Activated T-helper 2 cell treated with anti-CD3 and anti-CD28 coated beads, Interferon-gamma antibody, Interleukin-2, Interleukin-4, amounts not matched to agents 10 μg/mL and 5 μg/mL and 100 μg/mL, durations not matched to agents 14 hours and 24 hours and 36 hours (primary cell): ENCODE results near the gene DENND1A. TPM values are rescaled to one million over a fixed set of nuclear protein-coding genes. Genes with fewer than 3 reads are reported as not detected.

ENCODE experiments used
- DNase-seq: peaks from one replicate; pipeline ENCODE4 v3.0.0; 2021; ENCODE audit warnings: low spot score
- H3K27ac Mint-ChIP-seq: one replicate; pipeline ENCODE4 v1.8.0; 2021; ENCODE audit warnings: mixed read lengths
- H3K27me3 Mint-ChIP-seq: one replicate; pipeline ENCODE4 v1.8.0; 2021; ENCODE audit warnings: low read depth, mixed read lengths
- H3K36me3 Mint-ChIP-seq: one replicate; pipeline ENCODE4 v1.8.0; 2021; ENCODE audit warnings: low read depth, mixed read lengths
- H3K4me1 Mint-ChIP-seq: one replicate; pipeline ENCODE4 v1.8.0; 2021; ENCODE audit warnings: low read depth, mixed read lengths
- H3K4me3 Mint-ChIP-seq: one replicate; pipeline ENCODE4 v1.8.0; 2021; ENCODE audit warnings: low read depth, mild to moderate bottlenecking, moderate library complexity, mixed read lengths
- H3K9me3 Mint-ChIP-seq: one replicate; pipeline ENCODE4 v1.8.0; 2021; ENCODE audit warnings: mixed read lengths
- intact Hi-C: fragments of 100-400 bp; cut with micrococcal nuclease; formaldehyde crosslinking; loops from one replicate; pipeline ENCODE4 v1.15.1; 2023
- total RNA-seq: library from RNA; stranded (reverse); gene quantifications from 2 replicates; pipeline ENCODE4 v1.2.3, GENCODE V29; 2022

DENND1A gene
- total RNA-seq, 1 donor from 2014 or later = 20.0 TPM

DNA sequence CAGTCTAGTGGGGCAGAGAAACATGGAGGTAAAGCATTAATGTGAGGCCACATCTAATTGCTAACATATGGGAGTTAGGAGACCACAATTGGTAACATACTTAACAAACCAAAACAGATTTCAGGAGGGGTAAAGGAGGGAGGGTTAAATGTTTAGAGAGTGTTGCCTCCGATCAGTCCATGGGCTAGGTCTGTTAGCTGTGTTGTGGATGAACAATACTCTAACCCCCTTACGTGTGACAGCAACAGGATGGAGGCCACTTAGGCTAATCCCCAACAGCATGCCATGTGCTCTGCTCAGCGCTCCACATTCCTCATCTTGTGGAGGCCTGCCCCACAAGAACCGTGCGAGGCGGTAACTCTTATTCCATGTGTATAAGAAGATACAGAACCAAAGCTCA, 406.9 kb downstream of the DENND1A start:
- no peak for DNase-seq
- no peaks in the 10 kb centered on the region for H3K36me3 Mint-ChIP-seq
- H3K4me3 Mint-ChIP-seq = no peak overlapping the region
- intact Hi-C loops = no loop called here
- no peak overlapping the region for H3K27ac Mint-ChIP-seq
- no peaks in the 10 kb centered on the region for H3K9me3 Mint-ChIP-seq
- H3K27me3 Mint-ChIP-seq = peaks cover 1% of the 10 kb centered on the region
- H3K4me1 Mint-ChIP-seq = no peaks in the 10 kb centered on the region

DNA sequence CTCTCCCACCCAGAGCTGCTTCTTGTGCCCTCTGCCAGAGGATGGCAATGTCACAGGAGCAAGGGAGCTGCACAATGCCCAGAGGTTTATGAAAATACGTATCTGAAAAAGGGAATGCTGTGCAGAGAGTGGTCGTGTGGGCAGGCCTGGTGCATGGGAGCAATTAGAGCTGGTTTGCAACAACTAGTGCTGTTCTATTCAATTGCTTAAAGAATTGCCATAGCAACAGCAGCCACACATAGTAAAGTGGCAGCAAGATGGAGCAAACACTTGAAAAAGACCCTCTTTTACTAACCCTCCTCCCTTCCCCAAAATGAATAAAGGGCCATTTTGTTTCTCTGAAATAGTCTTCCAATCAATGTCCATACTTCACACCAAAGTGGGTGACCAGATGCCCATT, 407.7 kb downstream of the DENND1A start:
- Mint-ChIP-seq H3K4me1 (no peaks in the 10 kb centered on the region), H3K4me3 (no peak overlapping the region), H3K36me3 (no peaks in the 10 kb centered on the region), H3K27me3 (peaks cover 1% of the 10 kb centered on the region), H3K27ac (no peak overlapping the region), H3K9me3 (no peaks in the 10 kb centered on the region)
- no peak for DNase-seq
- intact Hi-C loops = no loop called here

DNA sequence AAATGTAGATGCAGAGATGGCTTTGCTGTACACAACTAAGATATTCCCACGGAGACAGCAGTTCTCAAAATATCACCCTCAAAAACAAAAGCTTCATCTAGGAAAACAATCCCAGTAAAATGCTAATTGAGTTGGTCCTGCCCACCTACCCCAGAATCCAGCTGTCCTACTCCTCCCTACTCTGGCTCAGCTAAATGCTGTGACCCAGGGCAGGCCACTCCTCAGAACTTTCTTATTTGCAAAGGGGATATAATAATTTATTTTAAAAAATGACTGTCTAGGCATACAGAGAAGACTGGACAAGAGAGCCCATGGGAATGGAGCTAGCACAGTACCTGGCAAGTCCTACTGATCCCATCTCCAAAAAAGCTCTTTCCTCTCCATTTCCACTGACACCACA, 411.6 kb downstream of the DENND1A start:
- Mint-ChIP-seq H3K27ac (no peak overlapping the region), H3K4me1 (no peaks in the 10 kb centered on the region), H3K36me3 (no peaks in the 10 kb centered on the region), H3K9me3 (no peaks in the 10 kb centered on the region), H3K27me3 (peaks cover 1% of the 10 kb centered on the region), H3K4me3 (no peak overlapping the region)
- intact Hi-C loops = no loop called here
- no peak for DNase-seq

DNA sequence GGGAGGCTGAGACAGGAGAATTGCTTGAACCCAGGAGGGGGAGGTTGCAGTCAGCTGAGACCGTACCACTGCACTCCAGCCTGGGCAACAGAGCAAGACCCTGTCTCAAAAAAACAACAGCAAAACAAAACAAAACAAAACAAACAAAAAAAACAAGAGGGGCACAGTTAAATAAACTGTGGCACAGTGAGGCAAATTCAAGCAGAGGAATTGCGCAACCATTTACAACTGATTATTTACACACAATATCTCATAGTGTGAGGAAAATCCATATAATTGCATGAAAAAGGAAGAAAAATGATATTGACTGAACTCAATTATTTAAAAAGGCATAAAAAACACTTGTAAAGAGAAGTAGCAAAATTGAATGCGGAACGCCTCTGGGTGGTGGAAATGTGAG, 412.4 kb downstream of the DENND1A start:
- Mint-ChIP-seq H3K36me3 (no peaks in the 10 kb centered on the region), H3K27ac (no peak overlapping the region), H3K9me3 (no peaks in the 10 kb centered on the region), H3K27me3 (peaks cover 1% of the 10 kb centered on the region), H3K4me1 (no peaks in the 10 kb centered on the region), H3K4me3 (no peak overlapping the region)
- DNase-seq = no peak
- intact Hi-C loops = no loop called here

DNA sequence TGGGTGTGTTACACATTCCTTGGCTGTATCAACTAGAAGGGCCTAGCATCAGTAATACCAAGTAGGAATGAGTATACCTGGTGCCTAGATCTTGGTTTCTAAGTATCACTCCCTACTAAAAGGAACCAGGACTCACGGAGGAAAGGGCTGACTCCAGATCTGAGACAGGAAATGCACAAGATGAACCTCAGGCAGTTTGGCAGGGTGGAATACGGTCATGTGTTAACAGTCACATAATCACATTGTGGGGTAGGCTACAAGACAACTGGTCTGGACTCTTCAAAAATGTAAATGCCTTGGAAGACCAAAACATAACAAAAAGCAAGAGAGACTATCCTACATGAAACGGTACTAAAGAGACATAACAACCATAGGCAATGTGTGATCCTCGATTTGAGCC, 415.2 kb downstream of the DENND1A start:
- DNase-seq = no peak
- H3K4me3 Mint-ChIP-seq = no peak overlapping the region
- H3K27ac Mint-ChIP-seq = no peak overlapping the region
- H3K9me3 Mint-ChIP-seq = no peaks in the 10 kb centered on the region
- peaks cover 2% of the 10 kb centered on the region for H3K27me3 Mint-ChIP-seq
- no peaks in the 10 kb centered on the region for H3K4me1 Mint-ChIP-seq
- H3K36me3 Mint-ChIP-seq = no peaks in the 10 kb centered on the region
- intact Hi-C loops = no loop called here

DNA sequence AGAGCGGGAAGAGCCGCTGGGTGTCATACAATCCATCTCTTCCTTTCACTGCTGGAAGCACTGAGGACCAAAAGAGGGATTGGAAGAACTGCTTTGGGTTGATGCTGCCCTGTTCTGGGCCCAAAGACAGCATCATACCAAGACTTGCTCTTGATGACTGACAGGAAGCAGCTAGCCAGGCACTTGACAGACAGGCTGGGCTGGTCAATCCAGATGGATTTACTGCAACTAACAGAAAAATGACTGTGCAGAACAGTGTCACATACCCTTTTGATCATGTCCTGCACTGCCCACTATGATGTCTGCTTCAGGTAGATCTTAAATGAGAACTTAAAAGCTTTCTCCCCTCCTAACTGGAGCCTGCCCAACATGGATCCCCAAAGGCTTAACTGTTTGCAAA, 416.4 kb downstream of the DENND1A start:
- Mint-ChIP-seq H3K36me3 (no peaks in the 10 kb centered on the region), H3K4me3 (no peak overlapping the region), H3K4me1 (no peaks in the 10 kb centered on the region), H3K27me3 (peaks cover 2% of the 10 kb centered on the region), H3K27ac (no peak overlapping the region), H3K9me3 (no peaks in the 10 kb centered on the region)
- intact Hi-C loops = no loop called here
- DNase-seq = no peak

DNA sequence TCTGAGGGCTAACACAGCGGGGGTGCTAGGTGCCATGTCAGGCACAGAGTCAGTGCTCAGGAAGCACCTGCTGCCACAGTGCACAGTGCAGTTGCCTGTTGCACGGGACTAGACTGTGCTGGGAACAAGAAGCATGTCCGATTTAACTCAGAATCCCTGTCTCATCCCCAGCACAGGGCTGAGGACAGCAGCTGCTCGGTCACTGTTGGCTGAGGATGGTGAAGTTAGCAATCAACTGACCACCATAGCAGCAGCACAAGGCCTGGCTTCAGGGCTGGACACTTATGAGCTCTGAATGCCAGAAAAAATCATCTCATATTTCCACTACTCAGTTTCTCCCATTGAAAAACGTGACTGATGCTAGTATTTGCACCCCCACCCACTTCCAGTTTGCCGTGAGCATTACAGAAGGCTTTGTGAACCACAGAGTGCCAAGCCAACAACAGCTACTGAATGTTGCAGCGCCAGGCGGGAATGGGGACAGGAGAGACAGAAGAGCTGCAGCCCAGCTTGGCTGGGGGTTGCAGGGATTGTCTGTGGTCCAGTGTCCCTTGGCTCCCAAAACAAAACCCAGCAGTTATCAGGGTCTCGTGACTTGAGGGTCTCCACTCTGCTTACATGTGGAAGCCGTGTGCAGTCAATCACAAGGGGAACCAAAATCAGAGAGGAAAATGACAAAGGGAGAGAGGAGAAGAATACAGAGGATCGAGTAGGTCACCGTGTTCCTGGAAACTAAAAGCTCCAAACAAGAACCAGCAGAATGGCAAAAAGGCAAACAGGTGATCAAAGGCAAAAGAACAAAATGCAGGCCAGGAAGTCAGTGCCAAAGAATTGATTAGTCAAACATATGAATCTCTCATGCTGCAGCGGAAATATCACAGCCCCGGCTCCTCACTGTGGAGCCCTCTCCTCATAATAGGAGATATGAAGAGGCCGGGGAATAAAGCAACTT, 418.3 kb downstream of the DENND1A start:
- no peaks in the 10 kb centered on the region for H3K36me3 Mint-ChIP-seq
- no peak overlapping the region for H3K4me3 Mint-ChIP-seq
- H3K27ac Mint-ChIP-seq = no peak overlapping the region
- intact Hi-C loops = no loop called here
- peaks cover 2% of the 10 kb centered on the region for H3K27me3 Mint-ChIP-seq
- H3K9me3 Mint-ChIP-seq = no peaks in the 10 kb centered on the region
- no peaks in the 10 kb centered on the region for H3K4me1 Mint-ChIP-seq
- DNase-seq = no peak

DNA sequence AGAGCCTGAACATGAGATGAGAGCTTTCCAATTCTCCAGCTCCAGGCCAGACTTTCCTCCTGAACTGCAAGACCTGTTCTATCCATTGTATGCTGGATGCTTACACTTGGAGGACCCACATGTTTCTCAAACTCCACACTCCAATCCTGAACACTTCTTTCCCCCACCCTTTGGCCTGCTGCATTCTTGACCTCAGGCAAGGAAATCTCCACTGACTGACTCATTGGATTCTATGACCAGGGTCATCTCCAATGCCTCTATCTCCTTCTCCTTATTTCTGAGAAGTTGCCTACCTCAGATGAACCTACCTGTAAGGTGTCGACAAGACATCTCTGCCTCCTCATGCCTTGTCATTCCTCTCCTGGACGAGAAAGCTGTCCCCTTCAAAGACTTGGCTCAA, 420.3 kb downstream of the DENND1A start:
- Mint-ChIP-seq H3K4me3 (no peak overlapping the region), H3K9me3 (no peaks in the 10 kb centered on the region), H3K4me1 (no peaks in the 10 kb centered on the region), H3K27ac (no peak overlapping the region), H3K27me3 (peaks cover 2% of the 10 kb centered on the region), H3K36me3 (no peaks in the 10 kb centered on the region)
- intact Hi-C loops = no loop called here
- no peak for DNase-seq

DNA sequence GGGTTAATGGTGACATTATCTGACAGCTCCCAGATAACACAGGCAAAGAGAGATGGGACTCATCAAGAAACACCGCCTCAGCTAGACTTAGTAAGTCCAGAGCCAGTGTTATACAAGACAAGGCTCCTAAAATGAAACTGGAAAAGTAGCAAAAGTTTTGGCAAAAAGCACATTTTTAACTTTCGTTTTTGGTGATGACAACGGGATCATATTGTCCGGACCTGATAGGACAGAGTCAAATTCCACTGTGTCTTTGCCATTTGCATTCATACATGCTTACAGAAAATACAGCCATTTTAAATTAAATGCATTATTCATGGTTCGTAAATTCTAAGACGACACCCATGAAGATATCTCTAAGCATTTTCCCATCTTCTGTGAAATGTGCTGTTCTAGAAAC, 421.9 kb downstream of the DENND1A start:
- DNase-seq = no peak
- Mint-ChIP-seq H3K27me3 (peaks cover 2% of the 10 kb centered on the region), H3K36me3 (no peaks in the 10 kb centered on the region), H3K9me3 (no peaks in the 10 kb centered on the region), H3K27ac (no peak overlapping the region), H3K4me3 (no peak overlapping the region), H3K4me1 (no peaks in the 10 kb centered on the region)
- intact Hi-C loops = no loop called here

DNA sequence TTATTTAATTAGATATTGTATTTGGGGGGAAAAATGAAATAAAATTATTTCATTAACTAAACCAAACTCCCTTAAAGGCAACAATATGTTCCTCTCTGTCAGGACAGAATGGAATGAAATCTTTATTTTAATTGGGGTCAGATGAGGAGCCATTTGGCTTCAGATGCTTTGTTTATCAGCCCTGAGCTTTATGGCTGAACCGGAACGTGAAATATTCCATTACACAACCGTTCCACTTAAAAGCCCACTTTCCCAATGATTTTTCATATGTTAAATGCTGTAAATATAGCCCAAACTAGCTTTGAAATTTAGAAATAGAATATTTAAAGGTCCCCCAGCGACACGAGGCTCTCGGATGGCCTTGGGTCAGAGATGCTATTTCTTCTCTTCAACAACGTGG, 424.4 kb downstream of the DENND1A start:
- Mint-ChIP-seq H3K36me3 (no peaks in the 10 kb centered on the region), H3K4me3 (no peak overlapping the region), H3K9me3 (no peaks in the 10 kb centered on the region), H3K27me3 (peaks cover 2% of the 10 kb centered on the region), H3K27ac (no peak overlapping the region), H3K4me1 (no peaks in the 10 kb centered on the region)
- no peak for DNase-seq
- intact Hi-C loops = no loop called here

DNA sequence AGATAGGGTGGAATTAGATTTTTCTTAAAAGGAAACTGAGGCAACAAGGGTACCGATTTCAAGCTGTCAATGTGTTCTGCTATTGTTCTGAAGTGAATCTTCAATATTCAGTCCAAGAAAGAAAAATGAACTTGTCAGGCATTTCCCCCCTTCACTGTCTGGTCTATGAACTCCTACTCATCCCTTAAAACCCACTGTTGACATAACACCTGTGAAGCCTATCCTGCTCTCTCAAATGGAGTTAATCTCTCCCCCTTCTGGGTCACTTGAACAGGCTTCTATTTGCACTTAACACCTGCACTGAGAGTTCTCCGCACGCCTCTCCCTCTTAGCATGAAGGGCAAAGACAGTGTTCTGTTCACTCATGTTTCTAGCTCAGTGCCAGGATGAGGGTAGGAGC, 429.6 kb downstream of the DENND1A start:
- Mint-ChIP-seq H3K9me3 (no peaks in the 10 kb centered on the region), H3K27ac (no peak overlapping the region), H3K4me3 (no peak overlapping the region), H3K36me3 (no peaks in the 10 kb centered on the region), H3K27me3 (no peaks in the 10 kb centered on the region), H3K4me1 (no peaks in the 10 kb centered on the region)
- DNase-seq = no peak
- intact Hi-C loops = no loop called here

DNA sequence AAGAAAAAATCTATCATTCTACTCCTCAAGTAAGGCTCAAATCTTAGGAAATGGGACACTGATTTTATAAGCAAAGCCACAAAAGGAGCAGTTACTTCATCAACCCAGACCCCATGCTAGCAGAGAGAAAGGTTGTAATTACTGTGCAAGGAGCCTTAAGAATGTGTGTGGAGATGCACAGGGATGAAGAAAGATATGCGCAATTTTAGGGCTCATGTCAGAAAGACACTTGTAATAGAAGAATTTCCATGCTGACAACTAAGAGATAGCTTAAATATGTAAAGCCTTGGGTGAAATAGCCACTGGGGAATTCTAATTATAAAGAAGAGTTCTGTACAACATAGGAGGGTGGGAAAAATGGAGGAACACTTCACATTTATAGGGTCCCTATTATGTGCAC, 432.1 kb downstream of the DENND1A start:
- H3K9me3 Mint-ChIP-seq = no peaks in the 10 kb centered on the region
- H3K4me1 Mint-ChIP-seq = no peaks in the 10 kb centered on the region
- intact Hi-C loops = no loop called here
- H3K27me3 Mint-ChIP-seq = no peaks in the 10 kb centered on the region
- no peak overlapping the region for H3K27ac Mint-ChIP-seq
- no peaks in the 10 kb centered on the region for H3K36me3 Mint-ChIP-seq
- no peak overlapping the region for H3K4me3 Mint-ChIP-seq
- DNase-seq = no peak

DNA sequence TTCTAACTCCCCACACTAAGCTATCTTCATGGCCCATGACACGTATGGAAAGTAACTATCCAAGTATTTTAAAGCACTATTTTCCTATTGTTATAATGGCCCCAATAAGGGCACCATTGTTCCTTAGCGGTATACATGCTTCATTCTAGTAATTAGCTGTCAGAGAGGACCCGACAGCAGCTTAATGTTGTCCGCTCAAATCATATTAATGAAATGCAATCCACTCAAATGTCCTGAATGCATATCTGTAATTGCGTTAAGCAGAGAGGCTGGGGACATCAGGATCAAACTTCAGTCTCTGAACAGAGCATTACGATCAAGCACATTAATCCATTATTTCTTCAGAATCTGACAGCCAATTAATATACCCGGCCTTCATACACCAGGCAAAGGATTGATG, 434.2 kb downstream of the DENND1A start:
- intact Hi-C loops = no loop called here
- no peaks in the 10 kb centered on the region for H3K4me1 Mint-ChIP-seq

More for the DNA sequence above, 434.2 kb downstream of the DENND1A start:
- DNase-seq = no peak
- Mint-ChIP-seq H3K36me3 (no peaks in the 10 kb centered on the region), H3K27ac (no peak overlapping the region), H3K4me3 (no peak overlapping the region), H3K9me3 (no peaks in the 10 kb centered on the region), H3K27me3 (no peaks in the 10 kb centered on the region)
